Neural cell (in vitro differentiated cells): ENCODE data around the gene ZFP69B. TPM values are rescaled to one million over a fixed set of nuclear protein-coding genes. Genes with fewer than 3 reads are reported as not detected.

ENCODE experiments used
- H2AFZ ChIP-seq: fragments of 200-600, 300-800 bp; sonication (generic), shearing (Covaris generic); 2 replicates; pipeline ENCODE4 v1.6.0; 2014; ENCODE audit warnings: low read depth, mild to moderate bottlenecking, antibody characterized with exemption, low read length, moderate library complexity
- H3F3A ChIP-seq: fragments of 200-600 bp; shearing (Covaris generic); 2 replicates; pipeline ENCODE4 v1.6.1; 2016; ENCODE audit warnings: mild to moderate bottlenecking, moderate library complexity, mixed read lengths, antibody characterized with exemption, low read length; ENCODE audit not compliant: insufficient read depth, poor library complexity, severe bottlenecking
- H3K27ac ChIP-seq: fragments of 200-600, 300-800 bp; sonication (generic), shearing (Covaris generic); 2 replicates; pipeline ENCODE4 v1.5.1; 2014; ENCODE audit warnings: mild to moderate bottlenecking, low read length, moderate library complexity
- H3K27me3 ChIP-seq: fragments of 300-800, 200-600 bp; sonication (generic), shearing (Covaris generic); 2 replicates; pipeline ENCODE4 v1.6.0; 2014; ENCODE audit warnings: mild to moderate bottlenecking, low read depth, low read length, moderate library complexity; ENCODE audit not compliant: insufficient read depth
- H3K36me3 ChIP-seq: fragments of 300-800, 200-600 bp; sonication (generic), shearing (Covaris generic); 2 replicates; pipeline ENCODE4 v1.5.1; 2014; ENCODE audit warnings: mild to moderate bottlenecking, antibody characterized with exemption, low read length, moderate library complexity; ENCODE audit not compliant: insufficient read depth
- H3K4me2 ChIP-seq: fragments of 300-800, 200-600 bp; sonication (generic), shearing (Covaris generic); 2 replicates; pipeline ENCODE4 v1.6.0; 2014; ENCODE audit warnings: mild to moderate bottlenecking, low read length
- H3K4me3 ChIP-seq: fragments of 300-800, 200-600 bp; sonication (generic), shearing (Covaris generic); 2 replicates; pipeline ENCODE4 v1.5.1; 2014; ENCODE audit warnings: mild to moderate bottlenecking, low read length, moderate library complexity
- H3K79me2 ChIP-seq: fragments of 200-600 bp; shearing (Covaris generic); replicated peaks from 2 replicates; pipeline ENCODE4 v1.6.0; 2014; ENCODE audit warnings: mild to moderate bottlenecking, low read length, moderate library complexity; ENCODE audit not compliant: insufficient read depth
- H3K9ac ChIP-seq: fragments of 300-800, 200-600 bp; sonication (generic), shearing (Covaris generic); 2 replicates; pipeline ENCODE4 v1.6.1; 2016; ENCODE audit warnings: mild to moderate bottlenecking, low read length, mixed read lengths
- H3K9me2 ChIP-seq: fragments of 200-600 bp; shearing (Covaris generic); 2 replicates; pipeline ENCODE4 v1.6.1; 2016; ENCODE audit warnings: mild to moderate bottlenecking, low read length, mixed read lengths; ENCODE audit not compliant: insufficient read depth
- H3K9me3 ChIP-seq: fragments of 200-600, 300-800 bp; sonication (generic), shearing (Covaris generic); 2 replicates; pipeline ENCODE4 v1.6.1; 2016; ENCODE audit warnings: mild to moderate bottlenecking, mixed run types, low read length, moderate library complexity, mixed read lengths
- H4K20me1 ChIP-seq: fragments of 200-600 bp; shearing (Covaris generic); 2 replicates; pipeline ENCODE4 v1.6.1; 2016; ENCODE audit warnings: mild to moderate bottlenecking, mixed run types; ENCODE audit not compliant: insufficient read depth
- CTCF ChIP-seq: fragments of 450-650 bp; IDR thresholded peaks from 2 replicates; pipeline ENCODE4 v1.5.1; 2014; ENCODE audit warnings: antibody characterized with exemption, mild to moderate bottlenecking, moderate library complexity; ENCODE audit not compliant: poor library complexity, severe bottlenecking
- EP300 ChIP-seq: fragments of 450-650 bp; conservative IDR thresholded peaks from 2 replicates; pipeline ENCODE4 v1.6.1; 2014; ENCODE audit warnings: antibody characterized with exemption, mild to moderate bottlenecking, moderate library complexity; ENCODE audit not compliant: poor library complexity, severe bottlenecking
- EZH2 ChIP-seq: fragments of 200-600, 300-800 bp; shearing (Covaris generic), sonication (generic); IDR thresholded peaks from 2 replicates; pipeline ENCODE4 v1.6.1; 2014; ENCODE audit warnings: antibody characterized with exemption, low read length, borderline replicate concordance, mild to moderate bottlenecking; ENCODE audit not compliant: insufficient read depth, poor library complexity, severe bottlenecking
- MXI1 ChIP-seq: fragments of 450-650 bp; conservative IDR thresholded peaks from 2 replicates; pipeline ENCODE4 v1.6.1; 2014; ENCODE audit warnings: antibody characterized with exemption, mild to moderate bottlenecking; ENCODE audit not compliant: poor library complexity, severe bottlenecking
- POLR2AphosphoS5 ChIP-seq: IDR thresholded peaks from 2 replicates; pipeline ENCODE4 v1.6.1; 2012
- RAD21 ChIP-seq: fragments of 450-650 bp; conservative IDR thresholded peaks from 2 replicates; pipeline ENCODE4 v1.6.1; 2014; ENCODE audit warnings: antibody characterized with exemption, mild to moderate bottlenecking, moderate library complexity
- REST ChIP-seq: IDR thresholded peaks from 2 replicates; pipeline ENCODE4 v1.6.1; 2012; ENCODE audit warnings: borderline replicate concordance
- SMC3 ChIP-seq: fragments of 450-650 bp; conservative IDR thresholded peaks from 2 replicates; pipeline ENCODE4 v1.6.1; 2014; ENCODE audit warnings: antibody characterized with exemption, mild to moderate bottlenecking, moderate library complexity; ENCODE audit not compliant: poor library complexity
- TAF1 ChIP-seq: IDR thresholded peaks from 2 replicates; pipeline ENCODE4 v1.6.1; 2012; ENCODE audit warnings: low read depth
- polyA plus RNA-seq: library from polyadenylated mRNA; depleted of rRNA; stranded (reverse); fragments of >200 nt; gene quantifications from 2 replicates; pipeline ENCODE4 v1.2.3, GENCODE V29; 2014

Gene ZFP69B
- polyA plus RNA-seq, 1 donor from 2014 or later, result 21.6 TPM

- Histone ChIP-seq H3K4me3 (no peak overlapping the region), H3K9ac (no peak overlapping the region), H3F3A (no peaks in the 10 kb centered on the region), H3K79me2 (peaks cover 11% of the 10 kb centered on the region), H3K27ac (no peak overlapping the region), H3K36me3 (peaks cover 12% of the 10 kb centered on the region), H3K4me2 (no peak overlapping the region), H3K27me3 (no peaks in the 10 kb centered on the region), H4K20me1 (no peaks in the 10 kb centered on the region), H3K9me3 (no peaks in the 10 kb centered on the region), H3K9me2 (no peaks in the 10 kb centered on the region), H2AFZ (no peak overlapping the region)
- TF ChIP-seq CTCF, result peak; percentile 89
- TF ChIP-seq RAD21, result peak; percentile 85
- no peak for TF ChIP-seq POLR2AphosphoS5
- TF ChIP-seq SMC3, result peak; percentile 87
These were observed 45.4 kb upstream of the ZFP69B start for GRCh38 chr1:40404670-40405462.

GRCh38 chr1:40405812-40406211 lies 44.5 kb upstream of the ZFP69B start:
- no peak overlapping the region for H3K4me3 ChIP-seq
- peaks cover 12% of the 10 kb centered on the region for H3K36me3 ChIP-seq
- no peaks in the 10 kb centered on the region for H3K27me3 ChIP-seq
- H3K9me2 ChIP-seq, result no peaks in the 10 kb centered on the region
- TF ChIP-seq CTCF (no peak), POLR2AphosphoS5 (no peak), EP300 (no peak), RAD21 (no peak), SMC3 (no peak), TAF1 (no peak), REST (no peak), EZH2 (no peak), MXI1 (no peak)
- H3K4me2 ChIP-seq, result no peak overlapping the region
- H3K27ac ChIP-seq, result no peak overlapping the region
- no peak overlapping the region for H3K9ac ChIP-seq
- H3K79me2 ChIP-seq, result peaks cover 11% of the 10 kb centered on the region
- H2AFZ ChIP-seq, result no peak overlapping the region
- no peaks in the 10 kb centered on the region for H3K9me3 ChIP-seq
- H3F3A ChIP-seq, result no peaks in the 10 kb centered on the region
- no peaks in the 10 kb centered on the region for H4K20me1 ChIP-seq
